ENCODE measurements around the gene RSPH9. TPM values are rescaled to one million over a fixed set of nuclear protein-coding genes. Genes with fewer than 3 reads are reported as not detected.

RSPH9 gene
- total RNA-seq, 1 experiment from 2014 or later, result 0.28 TPM

DNA sequence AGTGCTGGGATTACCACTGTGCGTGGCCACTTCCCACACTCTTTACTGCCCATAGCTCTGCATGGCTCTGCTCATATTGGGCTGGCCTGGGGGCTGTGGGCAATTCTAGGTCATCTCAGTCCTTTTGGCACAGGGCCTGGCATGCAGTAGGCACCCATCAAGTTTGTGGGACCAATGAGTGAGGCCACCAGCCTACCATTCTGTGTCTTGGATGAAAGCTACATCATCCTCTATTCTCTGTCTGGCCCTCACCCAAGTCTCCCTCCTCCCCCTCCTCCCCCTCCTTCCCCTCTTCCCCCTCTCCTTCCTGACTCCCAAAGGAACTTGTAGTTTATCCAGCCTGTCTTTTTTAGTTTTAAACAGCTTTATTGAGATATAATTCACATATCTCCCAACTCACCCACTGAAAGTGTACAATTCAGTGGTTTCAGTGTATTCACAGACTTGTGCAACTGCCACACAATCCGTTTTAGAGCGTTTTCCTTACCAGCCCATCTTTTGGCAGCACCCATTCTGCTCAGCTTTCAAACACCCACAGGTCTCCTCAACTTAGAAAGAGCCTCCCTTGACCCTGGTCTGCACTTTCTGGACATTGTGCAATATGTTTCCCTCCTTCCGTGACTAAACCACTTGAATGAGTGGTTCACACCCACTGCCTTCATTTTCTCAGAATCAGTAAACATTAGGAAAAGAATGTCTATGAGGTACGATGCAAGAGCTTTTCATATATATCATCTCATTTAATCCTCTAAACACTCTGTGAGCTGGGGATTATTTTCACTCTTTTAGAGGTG, 64.2 kb downstream of the RSPH9 start:
- H3K36me3 ChIP-seq (ENCODE audit: control insufficient read depth, insufficient read depth, low read length), result no peaks in the 10 kb centered on the region
- POLR2A ChIA-PET, result no interaction called here
- ATAC-seq (no peak), DNase-seq (ENCODE audit: low read depth, low spot score) (no peak)
- CTCF ChIA-PET, result no interaction called here
- H3K27ac ChIP-seq (ENCODE audit: low read length), result no peak overlapping the region
- H3K27me3 ChIP-seq (ENCODE audit: control insufficient read depth, insufficient read depth, low read length), result no peaks in the 10 kb centered on the region
- TF ChIP-seq SIN3A (IDR thresholded peaks at IDR 0.05; ENCODE audit: borderline replicate concordance, insufficient read depth, low read depth, low read length) (no peak), POLR2AphosphoS5 (IDR thresholded peaks at IDR 0.05; ENCODE audit: low read depth, low read length) (no peak), TCF7L2 (IDR thresholded peaks at IDR 0.05; ENCODE audit: low read depth, low read length) (no peak)
- TF ChIP-seq, protein P1, sequence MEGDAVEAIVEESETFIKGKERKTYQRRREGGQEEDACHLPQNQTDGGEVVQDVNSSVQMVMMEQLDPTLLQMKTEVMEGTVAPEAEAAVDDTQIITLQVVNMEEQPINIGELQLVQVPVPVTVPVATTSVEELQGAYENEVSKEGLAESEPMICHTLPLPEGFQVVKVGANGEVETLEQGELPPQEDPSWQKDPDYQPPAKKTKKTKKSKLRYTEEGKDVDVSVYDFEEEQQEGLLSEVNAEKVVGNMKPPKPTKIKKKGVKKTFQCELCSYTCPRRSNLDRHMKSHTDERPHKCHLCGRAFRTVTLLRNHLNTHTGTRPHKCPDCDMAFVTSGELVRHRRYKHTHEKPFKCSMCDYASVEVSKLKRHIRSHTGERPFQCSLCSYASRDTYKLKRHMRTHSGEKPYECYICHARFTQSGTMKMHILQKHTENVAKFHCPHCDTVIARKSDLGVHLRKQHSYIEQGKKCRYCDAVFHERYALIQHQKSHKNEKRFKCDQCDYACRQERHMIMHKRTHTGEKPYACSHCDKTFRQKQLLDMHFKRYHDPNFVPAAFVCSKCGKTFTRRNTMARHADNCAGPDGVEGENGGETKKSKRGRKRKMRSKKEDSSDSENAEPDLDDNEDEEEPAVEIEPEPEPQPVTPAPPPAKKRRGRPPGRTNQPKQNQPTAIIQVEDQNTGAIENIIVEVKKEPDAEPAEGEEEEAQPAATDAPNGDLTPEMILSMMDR (IDR thresholded peaks at IDR 0.05), result no peak
- TF ChIP-seq, protein P2, sequence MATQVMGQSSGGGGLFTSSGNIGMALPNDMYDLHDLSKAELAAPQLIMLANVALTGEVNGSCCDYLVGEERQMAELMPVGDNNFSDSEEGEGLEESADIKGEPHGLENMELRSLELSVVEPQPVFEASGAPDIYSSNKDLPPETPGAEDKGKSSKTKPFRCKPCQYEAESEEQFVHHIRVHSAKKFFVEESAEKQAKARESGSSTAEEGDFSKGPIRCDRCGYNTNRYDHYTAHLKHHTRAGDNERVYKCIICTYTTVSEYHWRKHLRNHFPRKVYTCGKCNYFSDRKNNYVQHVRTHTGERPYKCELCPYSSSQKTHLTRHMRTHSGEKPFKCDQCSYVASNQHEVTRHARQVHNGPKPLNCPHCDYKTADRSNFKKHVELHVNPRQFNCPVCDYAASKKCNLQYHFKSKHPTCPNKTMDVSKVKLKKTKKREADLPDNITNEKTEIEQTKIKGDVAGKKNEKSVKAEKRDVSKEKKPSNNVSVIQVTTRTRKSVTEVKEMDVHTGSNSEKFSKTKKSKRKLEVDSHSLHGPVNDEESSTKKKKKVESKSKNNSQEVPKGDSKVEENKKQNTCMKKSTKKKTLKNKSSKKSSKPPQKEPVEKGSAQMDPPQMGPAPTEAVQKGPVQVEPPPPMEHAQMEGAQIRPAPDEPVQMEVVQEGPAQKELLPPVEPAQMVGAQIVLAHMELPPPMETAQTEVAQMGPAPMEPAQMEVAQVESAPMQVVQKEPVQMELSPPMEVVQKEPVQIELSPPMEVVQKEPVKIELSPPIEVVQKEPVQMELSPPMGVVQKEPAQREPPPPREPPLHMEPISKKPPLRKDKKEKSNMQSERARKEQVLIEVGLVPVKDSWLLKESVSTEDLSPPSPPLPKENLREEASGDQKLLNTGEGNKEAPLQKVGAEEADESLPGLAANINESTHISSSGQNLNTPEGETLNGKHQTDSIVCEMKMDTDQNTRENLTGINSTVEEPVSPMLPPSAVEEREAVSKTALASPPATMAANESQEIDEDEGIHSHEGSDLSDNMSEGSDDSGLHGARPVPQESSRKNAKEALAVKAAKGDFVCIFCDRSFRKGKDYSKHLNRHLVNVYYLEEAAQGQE (IDR thresholded peaks at IDR 0.05; ENCODE audit: insufficient read depth in 1 of 2, low read depth in 2 of 2, low read length in 1 of 2), result no peak
- in situ Hi-C loops (cut with HindIII; ENCODE audit: low pct_unique_long_range_greater_than_20kb, low sequenced_read_pairs), result no loop called here
- intact Hi-C loops (cut with micrococcal nuclease; ENCODE audit: unreplicated experiment), result no loop called here
- no peaks in the 10 kb centered on the region for H3K9me3 ChIP-seq (ENCODE audit: control insufficient read depth, insufficient read depth, low read depth, low read length)
- no peak overlapping the region for H3K4me3 ChIP-seq (ENCODE audit: low read depth in 2 of 2, low read length in 2 of 2)
- no TSS peak for BruUV-seq (replicated peaks)
- H3K4me1 ChIP-seq (ENCODE audit: control insufficient read depth, insufficient read depth, low read length), result no peaks in the 10 kb centered on the region; the same call in 1 of the 2 replicates

DNA sequence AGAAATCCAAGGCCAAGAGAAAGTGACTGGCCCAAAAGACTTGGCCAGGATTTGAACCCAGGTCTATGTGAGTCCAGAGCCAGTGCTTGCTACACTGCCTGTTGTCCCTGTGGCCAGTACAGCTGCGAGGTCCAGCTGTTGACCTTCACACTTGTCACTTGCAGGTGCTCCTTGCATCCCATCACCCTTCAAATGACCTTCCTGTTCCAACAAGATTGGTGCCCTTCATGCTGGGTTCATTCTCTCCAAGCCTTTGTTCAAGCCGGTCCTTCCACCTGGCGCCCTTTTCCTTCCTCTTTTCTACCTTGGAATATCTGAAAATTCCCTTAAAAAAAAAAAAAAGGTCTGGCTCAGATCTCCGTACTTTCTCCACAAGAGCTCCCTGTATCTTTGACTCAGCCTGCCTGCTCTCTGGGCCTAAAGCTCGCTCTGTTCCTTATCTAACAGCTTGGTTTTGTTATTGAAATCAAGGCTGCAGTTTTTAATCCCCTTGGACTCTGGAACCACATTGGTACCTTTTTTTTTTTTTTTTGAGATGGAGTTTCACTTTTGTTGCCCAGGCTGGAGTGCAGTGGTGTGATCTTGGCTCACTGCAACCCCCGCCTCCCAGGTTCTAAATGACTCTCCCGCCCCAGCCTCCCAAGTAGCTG, 64.9 kb downstream of the RSPH9 start:
- DNase-seq (ENCODE audit: low read depth, low spot score) (no peak), ATAC-seq (no peak)
- Histone ChIP-seq H3K4me3 (ENCODE audit: low read depth in 2 of 2, low read length in 2 of 2) (no peak overlapping the region), H3K9me3 (ENCODE audit: control insufficient read depth, insufficient read depth, low read depth, low read length) (no peaks in the 10 kb centered on the region), H3K36me3 (ENCODE audit: control insufficient read depth, insufficient read depth, low read length) (no peaks in the 10 kb centered on the region), H3K27me3 (ENCODE audit: control insufficient read depth, insufficient read depth, low read length) (no peaks in the 10 kb centered on the region), H3K27ac (ENCODE audit: low read length) (no peak overlapping the region), H3K4me1 (ENCODE audit: control insufficient read depth, insufficient read depth, low read length) (no peaks in the 10 kb centered on the region)
- no TSS peak for BruUV-seq (replicated peaks)
- POLR2A ChIA-PET, result interaction anchor here (0.7 kb wide), 2 partner anchors 414 to 434 kb away, joined by 3 to 6 read pairs; no protein-coding TSS in a partner anchor
- in situ Hi-C loops (cut with HindIII; ENCODE audit: low pct_unique_long_range_greater_than_20kb, low sequenced_read_pairs), result no loop called here
- intact Hi-C loops (cut with micrococcal nuclease; ENCODE audit: unreplicated experiment), result no loop called here
- CTCF ChIA-PET, result no interaction called here
- TF ChIP-seq TCF7L2 (IDR thresholded peaks at IDR 0.05; ENCODE audit: low read depth, low read length), result no peak
- TF ChIP-seq, protein P2 (IDR thresholded peaks at IDR 0.05; ENCODE audit: insufficient read depth in 1 of 2, low read depth in 2 of 2, low read length in 1 of 2), result no peak
- TF ChIP-seq SIN3A (IDR thresholded peaks at IDR 0.05; ENCODE audit: borderline replicate concordance, insufficient read depth, low read depth, low read length), result no peak
- TF ChIP-seq POLR2AphosphoS5 (IDR thresholded peaks at IDR 0.05; ENCODE audit: low read depth, low read length), result no peak
- TF ChIP-seq, protein P1 (IDR thresholded peaks at IDR 0.05), result no peak
